HEK293 (cell line): ENCODE data around the gene ADAMTSL5.

Source experiments
- CTCF ChIA-PET: fragments of 350-600 bp; formaldehyde crosslinking; extraction: SDS; loops from one replicate; lab custom pipeline; 2021; ENCODE audit warnings: antibody characterized with exemption; lab: Yijun Ruan, JAX
- POLR2A ChIA-PET: fragments of 300-600 bp; formaldehyde crosslinking; extraction: SDS; loops from one replicate; lab custom pipeline; 2020; ENCODE audit warnings: antibody characterized with exemption, inconsistent platforms; lab: Yijun Ruan, JAX
- H3K27ac ChIP-seq: fragments of 200-500 bp; sonication (Bioruptor generic); 2 replicates; pipeline ENCODE4 v1.5.1; 2014; ENCODE audit warnings: low read depth, low read length, control low read depth, inconsistent platforms; ENCODE audit errors: extremely low read depth
- H3K36me3 ChIP-seq, 2 experiments: fragments of 200-500 bp in 1 of 2; sonication (Bioruptor generic) in 1 of 2; 1 replicate in 1 of 2; 2 replicates in 1 of 2; pipeline ENCODE4 v1.5.1; 2014 to 2017; ENCODE audit warnings: inconsistent platforms in 2 of 2, low read length in 2 of 2; ENCODE audit not compliant: control insufficient read depth in 2 of 2, insufficient read depth in 1 of 2
- H3K4me1 ChIP-seq: fragments of 200-500 bp; sonication (Bioruptor generic); 2 replicates; pipeline ENCODE4 v1.5.1; 2014; ENCODE audit warnings: mild to moderate bottlenecking, low read length, inconsistent platforms; ENCODE audit not compliant: control insufficient read depth, insufficient read depth
- H3K4me3 ChIP-seq: 2 replicates; pipeline ENCODE4 v1.5.1; 2011; ENCODE audit warnings: low read depth, mild to moderate bottlenecking, control low read depth, low read length, moderate library complexity
- H3K9me3 ChIP-seq: fragments of 200-500 bp; sonication (Bioruptor generic); 2 replicates; pipeline ENCODE4 v1.5.1; 2014; ENCODE audit warnings: low read depth, low read length, inconsistent platforms; ENCODE audit not compliant: control insufficient read depth, insufficient read depth
- BCL11A ChIP-seq: fragments of 450-650 bp; formaldehyde crosslinking; IDR thresholded peaks from 2 replicates; pipeline ENCODE4 v1.5.1; 2016; ENCODE audit warnings: low read depth, missing biosample characterization, missing genetic modification characterization
- CTCF ChIP-seq: fragments of 450-650 bp; formaldehyde crosslinking; IDR thresholded peaks from 2 replicates; pipeline ENCODE4 v1.5.1; 2016; ENCODE audit warnings: missing biosample characterization, missing genetic modification characterization
- GLI2 ChIP-seq: fragments of 450-650 bp; formaldehyde crosslinking; IDR thresholded peaks from 2 replicates; pipeline ENCODE4; 2017; ENCODE audit warnings: missing biosample characterization, missing genetic modification characterization, low read depth, borderline replicate concordance
- KLF17 ChIP-seq: fragments of 450-650 bp; formaldehyde crosslinking; IDR thresholded peaks from 2 replicates; pipeline ENCODE4 v1.5.1; 2016; ENCODE audit warnings: missing biosample characterization, missing genetic modification characterization
- SETDB1 ChIP-seq: IDR thresholded peaks from one replicate; pipeline ENCODE4 v1.6.1; 2017; ENCODE audit warnings: mild to moderate bottlenecking, low read length, moderate library complexity, mixed read lengths; ENCODE audit not compliant: insufficient read length
- ZBTB1 ChIP-seq: fragments of 450-650 bp; formaldehyde crosslinking; IDR thresholded peaks from 2 replicates; pipeline ENCODE4 v1.5.1; 2016; ENCODE audit warnings: missing biosample characterization, missing genetic modification characterization
- ZNF23 ChIP-seq: fragments of 450-650 bp; formaldehyde crosslinking; IDR thresholded peaks from 2 replicates; pipeline ENCODE4 v1.5.1; 2016; ENCODE audit warnings: missing biosample characterization, missing genetic modification characterization, borderline replicate concordance
- ZNF416 ChIP-seq: fragments of 450-650 bp; formaldehyde crosslinking; IDR thresholded peaks from 2 replicates; pipeline ENCODE4 v1.5.1; 2016; ENCODE audit warnings: missing biosample characterization, missing genetic modification characterization
- ZNF473 ChIP-seq: fragments of 450-650 bp; formaldehyde crosslinking; IDR thresholded peaks from 2 replicates; pipeline ENCODE4 v1.5.1; 2017; ENCODE audit warnings: missing biosample characterization, missing genetic modification characterization
- ZNF501 ChIP-seq: fragments of 450-650 bp; formaldehyde crosslinking; IDR thresholded peaks from 2 replicates; pipeline ENCODE4 v1.5.1; 2016; ENCODE audit warnings: missing biosample characterization, missing genetic modification characterization
- ZNF670 ChIP-seq: fragments of 450-650 bp; formaldehyde crosslinking; IDR thresholded peaks from 2 replicates; pipeline ENCODE4 v1.5.1; 2016; ENCODE audit warnings: missing biosample characterization, missing genetic modification characterization, low read depth
- ZNF747 ChIP-seq: fragments of 450-650 bp; formaldehyde crosslinking; IDR thresholded peaks from 2 replicates; pipeline ENCODE4 v1.5.1; 2016; ENCODE audit warnings: missing biosample characterization, missing genetic modification characterization
- ZNF76 ChIP-seq: fragments of 450-650 bp; formaldehyde crosslinking; IDR thresholded peaks from 2 replicates; pipeline ENCODE4; 2016; ENCODE audit warnings: low read depth, missing biosample characterization, missing genetic modification characterization, borderline replicate concordance
- ZNF830 ChIP-seq: fragments of 450-650 bp; IDR thresholded peaks from 2 replicates; pipeline ENCODE4 v1.5.0; 2018; ENCODE audit warnings: missing biosample characterization, missing genetic modification characterization, low read depth, mild to moderate bottlenecking, moderate library complexity
- ZSCAN16 ChIP-seq: fragments of 450-650 bp; formaldehyde crosslinking; IDR thresholded peaks from 2 replicates; pipeline ENCODE4 v1.5.1; 2016; ENCODE audit warnings: missing biosample characterization, missing genetic modification characterization
- TF ChIP-seq, protein P1 (sequence below): fragments of 450-650 bp; formaldehyde crosslinking; IDR thresholded peaks from 2 replicates; pipeline ENCODE4 v1.5.1; 2016; ENCODE audit warnings: missing biosample characterization, missing genetic modification characterization
- TF ChIP-seq, protein P2 (sequence below): fragments of 450-650 bp; formaldehyde crosslinking; IDR thresholded peaks from 2 replicates; pipeline ENCODE4 v1.5.1; 2016; ENCODE audit warnings: missing biosample characterization, missing genetic modification characterization

The ADAMTSL5 gene

DNA sequence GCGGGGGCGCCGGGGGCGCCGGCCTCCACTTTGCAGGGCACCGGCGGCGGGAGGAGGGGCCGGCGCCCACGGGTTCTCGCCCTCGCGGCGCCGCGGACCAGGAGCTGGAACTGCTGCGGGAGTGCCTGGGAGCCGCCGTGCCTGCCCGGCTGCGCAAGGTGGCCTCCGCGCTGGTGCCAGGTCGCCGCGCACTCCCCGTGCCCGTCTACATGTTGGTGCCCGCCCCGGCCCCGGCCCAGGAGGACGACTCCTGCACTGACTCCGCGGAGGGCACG, 45.7 kb downstream of the ADAMTSL5 start (continued):
- no peak for TF ChIP-seq KLF17 (tag by site-specific recombination)
- no peak for TF ChIP-seq ZNF23 (tag by site-specific recombination)
- no peak for TF ChIP-seq ZNF747 (tag by site-specific recombination)
- TF ChIP-seq ZBTB1 = no peak

DNA sequence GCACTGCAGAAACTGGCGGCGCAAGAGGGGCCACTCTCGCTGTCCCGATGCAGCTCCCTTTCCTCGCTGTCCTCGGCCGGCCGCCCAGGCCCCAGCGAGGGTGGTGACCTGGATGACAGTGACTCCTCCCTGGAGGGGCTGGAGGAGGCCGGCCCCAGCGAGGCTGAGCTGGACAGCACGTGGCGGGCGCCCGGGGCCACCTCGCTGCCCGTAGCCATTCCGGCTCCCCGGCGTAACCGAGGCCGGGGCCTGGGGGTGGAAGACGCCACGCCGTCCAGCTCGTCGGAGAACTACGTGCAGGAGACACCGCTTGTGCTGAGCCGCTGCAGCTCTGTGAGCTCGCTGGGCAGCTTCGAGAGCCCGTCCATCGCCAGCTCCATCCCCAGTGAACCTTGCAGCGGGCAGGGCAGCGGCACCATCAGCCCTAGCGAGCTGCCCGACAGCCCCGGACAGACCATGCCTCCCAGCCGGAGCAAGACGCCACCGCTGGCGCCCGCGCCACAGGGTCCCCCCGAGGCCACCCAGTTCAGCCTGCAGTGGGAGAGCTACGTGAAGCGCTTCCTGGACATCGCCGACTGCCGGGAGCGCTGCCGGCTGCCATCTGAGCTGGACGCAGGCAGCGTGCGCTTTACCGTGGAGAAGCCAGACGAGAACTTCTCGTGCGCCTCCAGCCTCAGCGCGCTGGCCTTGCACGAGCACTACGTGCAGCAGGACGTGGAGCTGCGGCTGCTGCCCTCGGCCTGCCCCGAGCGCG, 46.2 kb downstream of the ADAMTSL5 start:
- TF ChIP-seq, protein P1, sequence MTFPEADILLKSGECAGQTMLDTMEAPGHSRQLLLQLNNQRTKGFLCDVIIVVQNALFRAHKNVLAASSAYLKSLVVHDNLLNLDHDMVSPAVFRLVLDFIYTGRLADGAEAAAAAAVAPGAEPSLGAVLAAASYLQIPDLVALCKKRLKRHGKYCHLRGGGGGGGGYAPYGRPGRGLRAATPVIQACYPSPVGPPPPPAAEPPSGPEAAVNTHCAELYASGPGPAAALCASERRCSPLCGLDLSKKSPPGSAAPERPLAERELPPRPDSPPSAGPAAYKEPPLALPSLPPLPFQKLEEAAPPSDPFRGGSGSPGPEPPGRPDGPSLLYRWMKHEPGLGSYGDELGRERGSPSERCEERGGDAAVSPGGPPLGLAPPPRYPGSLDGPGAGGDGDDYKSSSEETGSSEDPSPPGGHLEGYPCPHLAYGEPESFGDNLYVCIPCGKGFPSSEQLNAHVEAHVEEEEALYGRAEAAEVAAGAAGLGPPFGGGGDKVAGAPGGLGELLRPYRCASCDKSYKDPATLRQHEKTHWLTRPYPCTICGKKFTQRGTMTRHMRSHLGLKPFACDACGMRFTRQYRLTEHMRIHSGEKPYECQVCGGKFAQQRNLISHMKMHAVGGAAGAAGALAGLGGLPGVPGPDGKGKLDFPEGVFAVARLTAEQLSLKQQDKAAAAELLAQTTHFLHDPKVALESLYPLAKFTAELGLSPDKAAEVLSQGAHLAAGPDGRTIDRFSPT (tag by site-specific recombination) = no peak
- TF ChIP-seq ZNF76 (tag by site-specific recombination) (no peak), GLI2 (tag by site-specific recombination) (no peak), CTCF (no peak), ZSCAN16 (tag by site-specific recombination) (no peak), ZNF670 (tag by site-specific recombination) (no peak), ZNF416 (no peak), ZNF501 (tag by site-specific recombination) (no peak), BCL11A (no peak), ZNF830 (no peak), SETDB1 (no peak), ZNF473 (no peak)
- TF ChIP-seq, protein P2, sequence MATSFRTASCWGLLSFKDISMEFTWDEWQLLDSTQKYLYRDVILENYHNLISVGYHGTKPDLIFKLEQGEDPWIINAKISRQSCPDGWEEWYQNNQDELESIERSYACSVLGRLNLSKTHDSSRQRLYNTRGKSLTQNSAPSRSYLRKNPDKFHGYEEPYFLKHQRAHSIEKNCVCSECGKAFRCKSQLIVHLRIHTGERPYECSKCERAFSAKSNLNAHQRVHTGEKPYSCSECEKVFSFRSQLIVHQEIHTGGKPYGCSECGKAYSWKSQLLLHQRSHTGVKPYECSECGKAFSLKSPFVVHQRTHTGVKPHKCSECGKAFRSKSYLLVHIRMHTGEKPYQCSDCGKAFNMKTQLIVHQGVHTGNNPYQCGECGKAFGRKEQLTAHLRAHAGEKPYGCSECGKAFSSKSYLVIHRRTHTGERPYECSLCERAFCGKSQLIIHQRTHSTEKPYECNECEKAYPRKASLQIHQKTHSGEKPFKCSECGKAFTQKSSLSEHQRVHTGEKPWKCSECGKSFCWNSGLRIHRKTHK (tag by site-specific recombination) = no peak
- Histone ChIP-seq H3K27ac (no peak overlapping the region), H3K4me3 (no peak overlapping the region), H3K9me3 (no peaks in the 10 kb centered on the region), H3K4me1 (peaks cover 12% of the 10 kb centered on the region), H3K36me3 (peaks cover 0 to 10% of the 10 kb centered on the region in 2 experiments; a peak in 1 of 3 replicates)
- CTCF ChIA-PET = interaction anchor here (0.5 to 1.5 kb wide), 7 partner anchors 9 to 363 kb away, joined by 3 to 4 read pairs (median 3); no protein-coding TSS in a partner anchor
- POLR2A ChIA-PET = interaction anchor here (1.2 to 1.4 kb wide), 4 partner anchors 12 to 24 kb away, joined by 3 to 5 read pairs (median 4); partner anchors contain the start of gene REEP6
